ENCODE data around the gene HUNK. TPM values are rescaled to one million over a fixed set of nuclear protein-coding genes. Genes with fewer than 3 reads are reported as not detected.

HUNK gene
- total and polyA plus RNA-seq, 2 experiments from 2014 or later = 0.30 to 2.5 TPM

GRCh38 chr21:31887391-31887841 is 14.6 kb downstream of the HUNK start:
- peak overlapping the region; percentile 33 for H3K4me2 ChIP-seq (ENCODE audit: unreplicated experiment)
- no peak overlapping the region for H3K9ac ChIP-seq
- 20 to 25% methylated on average over 13 of the region's 13 CpGs for WGBS, 2 experiments (ENCODE audit: low coverage in 1 of 2, low lambda C conversion rate in 2 of 2, missing lambda C conversion rate in 2 of 2)
- no peaks in the 10 kb centered on the region for H3K27me3 ChIP-seq (replicated peaks; ENCODE audit: insufficient read depth)
- in situ Hi-C loops (cut with MboI) = no loop called here
- no peaks in the 10 kb centered on the region for H4K20me1 ChIP-seq (ENCODE audit: insufficient read depth)
- H2AFZ ChIP-seq = peak overlapping the region; percentile 19; the same call in 1 of the 2 replicates
- TF ChIP-seq EZH2 (IDR thresholded peaks at IDR 0.05; ENCODE audit: insufficient read depth, poor library complexity, severe bottlenecking) (no peak), EZH2phosphoT487 (IDR thresholded peaks at IDR 0.05; ENCODE audit: insufficient read depth, low read depth) (no peak)
- peak; percentile 68 for DNase-seq
- no peaks in the 10 kb centered on the region for H3K79me2 ChIP-seq (ENCODE audit: insufficient read depth)
- peaks cover 20% of the 10 kb centered on the region for H3K4me1 ChIP-seq (ENCODE audit: insufficient read depth)
- H3K9me3 ChIP-seq (ENCODE audit: low read depth) = no peaks in the 10 kb centered on the region
- no peaks in the 10 kb centered on the region for H3K36me3 ChIP-seq (ENCODE audit: low read depth)
- H3K4me3 ChIP-seq = no peak overlapping the region
- no peaks in the 10 kb centered on the region for H3F3A ChIP-seq (ENCODE audit: insufficient read depth)
- H3K9me2 ChIP-seq (ENCODE audit: insufficient read depth) = no peaks in the 10 kb centered on the region
- no peak overlapping the region for H3K27ac ChIP-seq

- H3K36me3 ChIP-seq (ENCODE audit: low read depth) = no peaks in the 10 kb centered on the region
- DNase-seq = peak; percentile 37
- H3K4me2 ChIP-seq (ENCODE audit: unreplicated experiment) = no peak overlapping the region
- H3K4me1 ChIP-seq (ENCODE audit: insufficient read depth) = peaks cover 20% of the 10 kb centered on the region
- no peaks in the 10 kb centered on the region for H3K9me2 ChIP-seq (ENCODE audit: insufficient read depth)
- no peak overlapping the region for H3K9ac ChIP-seq
- no peaks in the 10 kb centered on the region for H3K27me3 ChIP-seq (replicated peaks; ENCODE audit: insufficient read depth)
- no peaks in the 10 kb centered on the region for H3K79me2 ChIP-seq (ENCODE audit: insufficient read depth)
- H3K4me3 ChIP-seq = no peak overlapping the region
- H2AFZ ChIP-seq = no peak overlapping the region
- no peaks in the 10 kb centered on the region for H3K9me3 ChIP-seq (ENCODE audit: low read depth)
- WGBS, 2 experiments (ENCODE audit: low coverage in 1 of 2, low lambda C conversion rate in 2 of 2, missing lambda C conversion rate in 2 of 2) = 50 to 54% methylated on average over 8 of the region's 8 CpGs
- H4K20me1 ChIP-seq (ENCODE audit: insufficient read depth) = no peaks in the 10 kb centered on the region
- in situ Hi-C loops (cut with MboI) = no loop called here
- TF ChIP-seq EZH2phosphoT487 (IDR thresholded peaks at IDR 0.05; ENCODE audit: insufficient read depth, low read depth) (no peak), EZH2 (IDR thresholded peaks at IDR 0.05; ENCODE audit: insufficient read depth, poor library complexity, severe bottlenecking) (no peak)
- H3K27ac ChIP-seq = no peak overlapping the region
- no peaks in the 10 kb centered on the region for H3F3A ChIP-seq (ENCODE audit: insufficient read depth)
Observed at GRCh38 chr21:31888936-31889371, 16.1 kb downstream of the HUNK start.

- Histone ChIP-seq H3K4me1 (ENCODE audit: insufficient read depth) (peaks cover 20% of the 10 kb centered on the region), H4K20me1 (ENCODE audit: insufficient read depth) (no peaks in the 10 kb centered on the region), H2AFZ (no peak overlapping the region), H3K27me3 (replicated peaks; ENCODE audit: insufficient read depth) (no peaks in the 10 kb centered on the region), H3K36me3 (ENCODE audit: low read depth) (no peaks in the 10 kb centered on the region), H3K27ac (no peak overlapping the region), H3K9me2 (ENCODE audit: insufficient read depth) (no peaks in the 10 kb centered on the region), H3K79me2 (ENCODE audit: insufficient read depth) (no peaks in the 10 kb centered on the region), H3K4me2 (ENCODE audit: unreplicated experiment) (no peak overlapping the region), H3K9me3 (ENCODE audit: low read depth) (no peaks in the 10 kb centered on the region), H3K4me3 (no peak overlapping the region), H3F3A (ENCODE audit: insufficient read depth) (no peaks in the 10 kb centered on the region), H3K9ac (no peak overlapping the region)
- in situ Hi-C loops (cut with MboI) = no loop called here
- 73 to 85% methylated on average over 2 of the region's 2 CpGs for WGBS, 2 experiments (ENCODE audit: low coverage in 1 of 2, low lambda C conversion rate in 2 of 2, missing lambda C conversion rate in 2 of 2)
- DNase-seq = no peak
- no peak for TF ChIP-seq EZH2phosphoT487 (IDR thresholded peaks at IDR 0.05; ENCODE audit: insufficient read depth, low read depth)
- no peak for TF ChIP-seq EZH2 (IDR thresholded peaks at IDR 0.05; ENCODE audit: insufficient read depth, poor library complexity, severe bottlenecking)
Observed at GRCh38 chr21:31889460-31889859, 16.6 kb downstream of the HUNK start.

GRCh38 chr21:31892686-31893085 is 19.9 kb downstream of the HUNK start:
- no peak overlapping the region for H3K27ac ChIP-seq
- 95 to 98% methylated on average over 9 of the region's 9 CpGs for WGBS, 2 experiments (ENCODE audit: low coverage in 1 of 2, low lambda C conversion rate in 2 of 2, missing lambda C conversion rate in 2 of 2)
- TF ChIP-seq EZH2phosphoT487 (IDR thresholded peaks at IDR 0.05; ENCODE audit: insufficient read depth, low read depth) = no peak
- TF ChIP-seq EZH2 (IDR thresholded peaks at IDR 0.05; ENCODE audit: insufficient read depth, poor library complexity, severe bottlenecking) = no peak
- H3K9me2 ChIP-seq (ENCODE audit: insufficient read depth) = no peaks in the 10 kb centered on the region
- H2AFZ ChIP-seq = no peak overlapping the region
- no peak overlapping the region for H3K4me2 ChIP-seq (ENCODE audit: unreplicated experiment)
- no peaks in the 10 kb centered on the region for H3K79me2 ChIP-seq (ENCODE audit: insufficient read depth)
- DNase-seq = no peak
- H3F3A ChIP-seq (ENCODE audit: insufficient read depth) = no peaks in the 10 kb centered on the region
- in situ Hi-C loops (cut with MboI) = no loop called here
- H3K4me3 ChIP-seq = no peak overlapping the region
- no peaks in the 10 kb centered on the region for H4K20me1 ChIP-seq (ENCODE audit: insufficient read depth)
- no peaks in the 10 kb centered on the region for H3K36me3 ChIP-seq (ENCODE audit: low read depth)
- H3K9me3 ChIP-seq (ENCODE audit: low read depth) = no peaks in the 10 kb centered on the region
- peaks cover 16% of the 10 kb centered on the region; the same call in 1 of the 2 replicates for H3K4me1 ChIP-seq (ENCODE audit: insufficient read depth)
- no peaks in the 10 kb centered on the region for H3K27me3 ChIP-seq (replicated peaks; ENCODE audit: insufficient read depth)
- H3K9ac ChIP-seq = no peak overlapping the region
